GM12875 (cell line): Measurements from ENCODE around the gene SPAG17.
"Not testable (repeated sequence)": the region's sequence is repeated elsewhere in the genome, so short reads cannot be mapped to it uniquely, and the experiment has no call there.

ENCODE experiments used
- H3K4me3 ChIP-seq: one replicate; pipeline ENCODE4 v1.5.1; 2011; ENCODE audit warnings: low read depth, low read length, control low read depth
- TF ChIP-seq, protein P1 (sequence below): IDR thresholded peaks from 2 replicates; pipeline ENCODE4 v1.5.1; 2011; ENCODE audit warnings: low read depth, mild to moderate bottlenecking, control low read depth, inconsistent platforms, low read length, moderate library complexity, borderline replicate concordance; ENCODE audit not compliant: insufficient read depth

The SPAG17 gene

DNA sequence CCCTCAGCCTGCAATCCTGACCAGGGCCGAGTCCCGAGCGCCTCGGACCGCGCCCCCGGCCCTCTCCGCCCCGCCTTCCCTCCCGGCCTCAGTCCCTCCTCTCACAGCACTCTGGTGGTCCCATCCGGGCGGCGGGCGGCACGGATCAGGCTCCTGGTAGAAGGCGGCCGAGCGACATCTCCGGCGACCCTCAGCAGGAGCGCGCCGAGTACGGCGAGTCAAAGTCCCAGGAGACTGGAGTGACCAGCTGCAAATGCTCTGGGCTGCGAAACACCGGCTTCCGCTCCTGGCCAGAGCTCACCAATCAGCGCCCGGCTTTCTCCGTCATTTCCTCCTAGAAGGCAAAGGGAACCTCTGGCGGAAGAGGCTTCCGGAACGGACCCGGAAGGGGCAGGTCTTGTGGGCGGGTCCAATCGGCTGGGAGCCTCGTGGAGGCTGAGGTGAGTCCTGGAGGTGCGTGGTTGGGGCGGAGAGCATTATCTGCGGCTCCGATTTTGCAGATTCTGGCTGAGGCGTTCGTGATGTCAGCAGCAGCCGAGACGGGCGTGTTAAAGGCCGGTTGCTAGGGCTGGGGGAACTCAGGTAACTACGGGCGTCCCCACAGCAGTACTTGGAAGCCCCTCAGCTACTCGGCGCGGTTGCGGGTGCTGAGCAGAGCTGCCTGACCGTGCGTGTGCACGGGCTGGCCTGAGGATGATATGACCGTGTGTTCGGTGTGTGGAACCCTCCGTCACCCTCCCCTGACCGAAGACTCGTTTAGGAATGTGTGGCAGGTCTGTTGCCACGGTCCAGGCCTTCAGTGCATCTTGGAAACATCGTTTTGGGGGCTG lies 255.5 kb downstream of the SPAG17 start, which contains the start of the genes GDAP2 and WDR3:
TSS of gene GDAP2 (minus strand) at position 279 of the 830 bp plus-strand sequence. CDS start 9,264 bp downstream, outside the sequence.
TSS of gene WDR3 (plus strand) at position 397 of the 830 bp plus-strand sequence. CDS start 3,581 bp downstream, outside the sequence.
- H3K4me3 ChIP-seq: peak within 1 kb of the TSS; percentile 95
- TF ChIP-seq, protein P1, sequence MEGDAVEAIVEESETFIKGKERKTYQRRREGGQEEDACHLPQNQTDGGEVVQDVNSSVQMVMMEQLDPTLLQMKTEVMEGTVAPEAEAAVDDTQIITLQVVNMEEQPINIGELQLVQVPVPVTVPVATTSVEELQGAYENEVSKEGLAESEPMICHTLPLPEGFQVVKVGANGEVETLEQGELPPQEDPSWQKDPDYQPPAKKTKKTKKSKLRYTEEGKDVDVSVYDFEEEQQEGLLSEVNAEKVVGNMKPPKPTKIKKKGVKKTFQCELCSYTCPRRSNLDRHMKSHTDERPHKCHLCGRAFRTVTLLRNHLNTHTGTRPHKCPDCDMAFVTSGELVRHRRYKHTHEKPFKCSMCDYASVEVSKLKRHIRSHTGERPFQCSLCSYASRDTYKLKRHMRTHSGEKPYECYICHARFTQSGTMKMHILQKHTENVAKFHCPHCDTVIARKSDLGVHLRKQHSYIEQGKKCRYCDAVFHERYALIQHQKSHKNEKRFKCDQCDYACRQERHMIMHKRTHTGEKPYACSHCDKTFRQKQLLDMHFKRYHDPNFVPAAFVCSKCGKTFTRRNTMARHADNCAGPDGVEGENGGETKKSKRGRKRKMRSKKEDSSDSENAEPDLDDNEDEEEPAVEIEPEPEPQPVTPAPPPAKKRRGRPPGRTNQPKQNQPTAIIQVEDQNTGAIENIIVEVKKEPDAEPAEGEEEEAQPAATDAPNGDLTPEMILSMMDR: no peak

GRCh38 chr1:117928881-117929342 lies 256.1 kb downstream of the SPAG17 start:
- TF ChIP-seq, protein P1: 0 out of 2 replicates have a peak, but pooled peaks have one; percentile 1
- H3K4me3 ChIP-seq: peak overlapping the region; percentile 95

DNA sequence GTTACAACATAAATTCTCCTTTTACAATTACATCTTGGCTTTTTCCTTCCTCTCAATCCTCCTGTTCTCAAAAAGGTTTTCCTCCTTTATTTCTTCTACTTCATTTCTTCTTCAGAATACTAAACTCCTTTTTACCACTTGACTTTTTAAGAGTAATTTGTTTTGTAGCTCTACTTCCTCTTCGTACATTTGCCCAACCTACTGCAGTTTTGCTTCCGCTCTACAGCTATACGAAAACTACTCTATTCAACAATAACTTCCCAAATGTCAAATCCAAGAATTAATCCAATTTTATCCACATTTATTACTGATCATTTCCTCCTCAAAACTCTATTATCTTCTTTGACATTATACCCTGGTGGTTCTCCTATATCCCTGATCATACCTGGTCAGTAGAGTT lies 259.0 kb downstream of the SPAG17 start:
- TF ChIP-seq, protein P1: no peak

GRCh38 chr1:117922717-117923116 lies 262.3 kb downstream of the SPAG17 start:
- not testable (repeated sequence) for H3K4me3 ChIP-seq

More for the DNA sequence above, 259.0 kb downstream of the SPAG17 start:
- no peak overlapping the region for H3K4me3 ChIP-seq

DNA sequence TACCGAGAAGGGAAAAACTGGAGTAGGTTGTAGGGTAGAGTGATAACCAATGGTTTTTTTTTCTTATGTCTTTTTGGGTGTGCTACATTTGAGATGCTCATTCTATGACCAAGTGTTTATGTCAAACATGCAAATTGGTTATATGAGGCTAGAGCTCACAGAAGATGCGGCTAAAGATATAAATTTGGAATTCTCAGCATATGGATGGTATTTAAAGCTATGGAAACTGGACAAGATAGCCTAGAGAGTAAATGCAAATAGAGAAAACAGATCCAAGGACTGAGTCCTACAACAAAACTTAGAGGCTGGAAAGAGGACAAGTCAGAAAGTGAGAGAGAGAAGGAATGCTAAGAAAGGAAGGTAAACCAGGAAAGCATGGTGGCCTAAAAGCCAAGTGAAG lies 263.0 kb downstream of the SPAG17 start:
- TF ChIP-seq, protein P1: no peak

GRCh38 chr1:117919376-117919775 lies 265.7 kb downstream of the SPAG17 start:
- TF ChIP-seq, protein P1: no peak
- H3K4me3 ChIP-seq: no peak overlapping the region

More for the DNA sequence above, 263.0 kb downstream of the SPAG17 start:
- no peak overlapping the region for H3K4me3 ChIP-seq

GRCh38 chr1:117911051-117911450 lies 274.0 kb downstream of the SPAG17 start:
- TF ChIP-seq, protein P1: no peak

More at GRCh38 chr1:117911051-117911450, 274.0 kb downstream of the SPAG17 start:
- no peak overlapping the region for H3K4me3 ChIP-seq
